Neural progenitor cell (in vitro differentiated cells): Measurements from ENCODE around the gene NIM1K. TPM values are rescaled to one million over a fixed set of nuclear protein-coding genes. Genes with fewer than 3 reads are reported as not detected.

ENCODE experiments used
- DNase-seq: peaks from one replicate; pipeline ENCODE4 v3.0.0-alpha.2; 2016; ENCODE audit warnings: low spot score
- H2AFZ ChIP-seq: fragments of 200-600 bp; sonication (generic); replicated peaks from 2 replicates; pipeline ENCODE4 v1.6.1; 2016; ENCODE audit warnings: antibody characterized with exemption
- H3F3A ChIP-seq: fragments of 200-600 bp; sonication (generic); 2 replicates; pipeline ENCODE4 v1.6.1; 2016; ENCODE audit warnings: antibody characterized with exemption, low read depth
- H3K27ac ChIP-seq: fragments of 200-600 bp; sonication (generic); 2 replicates; pipeline ENCODE4 v1.5.1; 2016; ENCODE audit warnings: mild to moderate bottlenecking
- H3K27me3 ChIP-seq: fragments of 200-600 bp; sonication (generic); 2 replicates; pipeline ENCODE4 v1.6.1; 2016; ENCODE audit warnings: mild to moderate bottlenecking, moderate library complexity
- H3K36me3 ChIP-seq: fragments of 200-600 bp; sonication (generic); 2 replicates; pipeline ENCODE4 v1.5.1; 2016
- H3K4me1 ChIP-seq: fragments of 200-600 bp; sonication (generic); 2 replicates; pipeline ENCODE4 v1.6.1; 2016; ENCODE audit warnings: mixed run types
- H3K4me2 ChIP-seq: fragments of 200-600 bp; sonication (generic); 2 replicates; pipeline ENCODE4 v1.6.1; 2016
- H3K4me3 ChIP-seq: fragments of 200-600 bp; sonication (generic); 2 replicates; pipeline ENCODE4 v1.5.1; 2016
- H3K79me2 ChIP-seq: fragments of 200-600 bp; sonication (generic); 2 replicates; pipeline ENCODE4 v1.6.1; 2016; ENCODE audit warnings: low read depth
- H3K9ac ChIP-seq: fragments of 200-600 bp; sonication (generic); 2 replicates; pipeline ENCODE4 v1.6.1; 2016
- H3K9me3 ChIP-seq: fragments of 200-600 bp; sonication (generic); 2 replicates; pipeline ENCODE4 v1.5.1; 2016; ENCODE audit warnings: low read depth
- H4K20me1 ChIP-seq: fragments of 200-600 bp; sonication (generic); 2 replicates; pipeline ENCODE4 v1.6.1; 2016; ENCODE audit warnings: low read depth
- H3K27ac Mint-ChIP-seq: 3 replicates; pipeline ENCODE4 v1.8.0; 2021; ENCODE audit warnings: mixed read lengths
- H3K27me3 Mint-ChIP-seq: 2 replicates; pipeline ENCODE4 v1.8.0; 2022; ENCODE audit warnings: low read depth, mild to moderate bottlenecking, inconsistent platforms, moderate library complexity, mixed read lengths; ENCODE audit not compliant: insufficient read depth
- H3K36me3 Mint-ChIP-seq: 3 replicates; pipeline ENCODE4 v1.8.0; 2021; ENCODE audit warnings: mixed read lengths
- H3K4me1 Mint-ChIP-seq: 3 replicates; pipeline ENCODE4 v1.8.0; 2021; ENCODE audit warnings: mixed read lengths
- H3K4me3 Mint-ChIP-seq: 3 replicates; pipeline ENCODE4 v1.8.0; 2021; ENCODE audit warnings: mild to moderate bottlenecking, moderate library complexity, mixed read lengths
- H3K9me3 Mint-ChIP-seq: 3 replicates; pipeline ENCODE4 v1.8.0; 2020; ENCODE audit warnings: mixed read lengths
- CTCF ChIP-seq: fragments of 200-600 bp; sonication (generic); IDR thresholded peaks from 2 replicates; pipeline ENCODE4 v1.5.1; 2017; ENCODE audit warnings: antibody characterized with exemption, mild to moderate bottlenecking
- EZH2 ChIP-seq: fragments of 200-600 bp; sonication (generic); IDR thresholded peaks from 2 replicates; pipeline ENCODE4 v1.6.1; 2017; ENCODE audit warnings: antibody characterized with exemption, mild to moderate bottlenecking, moderate library complexity
- EZH2phosphoT487 ChIP-seq: fragments of 200-600 bp; sonication (generic); IDR thresholded peaks from 2 replicates; pipeline ENCODE4 v1.6.1; 2017; ENCODE audit warnings: antibody characterized with exemption
- total RNA-seq: library from RNA; depleted of rRNA; stranded (reverse); fragments of >200 nt; gene quantifications from 2 replicates; pipeline ENCODE4 v1.2.3, GENCODE V29; 2015; ENCODE audit warnings: low replicate concordance

Gene NIM1K
- total RNA-seq, 1 donor from 2014 or later: not detected

DNA sequence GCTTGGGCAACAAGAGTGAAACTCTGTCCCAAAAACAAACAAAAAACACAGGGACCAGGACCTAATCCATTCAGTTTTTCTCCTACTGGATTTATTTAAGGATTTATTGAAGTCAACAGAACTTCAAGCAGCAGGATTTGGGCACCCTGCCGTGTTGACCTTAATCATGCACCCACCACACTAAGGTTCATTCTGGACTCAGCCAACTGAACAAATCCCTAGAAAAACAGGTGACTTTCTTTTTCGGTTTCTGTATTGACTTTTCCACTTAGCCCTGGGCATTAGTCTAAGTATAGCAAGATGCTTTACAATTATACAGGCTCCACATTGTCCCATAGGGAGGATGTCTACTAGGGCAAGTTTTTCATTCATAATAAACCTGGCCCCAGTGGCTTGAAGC is 41.3 kb upstream of the NIM1K start:
- no peaks in the 10 kb centered on the region for H3K4me1 Mint-ChIP-seq
- no peaks in the 10 kb centered on the region for H3K9me3 ChIP-seq

GRCh38 chr5:43152946-43153345 is 39.1 kb upstream of the NIM1K start:
- Mint-ChIP-seq H3K9me3 (no peaks in the 10 kb centered on the region), H3K4me3 (no peak overlapping the region)
- peaks cover 65% of the 10 kb centered on the region for H3K79me2 ChIP-seq

More for the DNA sequence above, 41.3 kb upstream of the NIM1K start:
- H3K27ac Mint-ChIP-seq: no peak overlapping the region
- H3K4me3 Mint-ChIP-seq: no peak overlapping the region
- Histone ChIP-seq H3K4me2 (no peak overlapping the region), H3K27me3 (no peaks in the 10 kb centered on the region), H3F3A (no peaks in the 10 kb centered on the region), H3K9ac (no peak overlapping the region), H2AFZ (no peak overlapping the region), H4K20me1 (peaks cover 43% of the 10 kb centered on the region), H3K36me3 (peaks cover 8% of the 10 kb centered on the region), H3K79me2 (peaks cover 83% of the 10 kb centered on the region), H3K4me3 (no peak overlapping the region), H3K27ac (no peak overlapping the region), H3K4me1 (peaks cover 15% of the 10 kb centered on the region)
- no peaks in the 10 kb centered on the region for H3K9me3 Mint-ChIP-seq
- no peak for DNase-seq
- TF ChIP-seq EZH2 (no peak), EZH2phosphoT487 (no peak), CTCF (no peak)
- H3K27me3 Mint-ChIP-seq: no peaks in the 10 kb centered on the region
- H3K36me3 Mint-ChIP-seq: peaks cover 20% of the 10 kb centered on the region

DNA sequence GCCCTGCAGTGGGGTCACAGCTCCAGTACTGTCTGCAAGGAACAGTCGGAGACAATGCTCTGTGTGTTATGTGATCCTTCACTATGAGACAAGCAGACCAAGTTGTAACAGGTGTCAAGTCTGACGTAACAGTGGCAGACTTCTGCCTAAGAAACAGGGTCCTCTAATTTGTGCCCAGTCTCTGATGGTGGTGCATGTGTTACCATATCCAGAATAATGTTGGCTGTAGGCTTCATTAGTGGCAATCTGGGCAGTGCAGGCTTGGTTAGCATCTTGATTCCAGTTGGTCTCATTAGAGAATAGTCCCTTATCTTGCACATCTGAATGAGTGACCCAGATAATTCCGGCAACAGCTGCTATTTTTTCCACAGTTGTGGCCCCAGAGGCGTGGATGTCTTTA is 37.6 kb upstream of the NIM1K start:
- Histone ChIP-seq H4K20me1 (peaks cover 38% of the 10 kb centered on the region), H3K79me2 (peaks cover 65% of the 10 kb centered on the region), H3K4me3 (no peak overlapping the region), H3K27me3 (no peaks in the 10 kb centered on the region), H3K9me3 (no peaks in the 10 kb centered on the region), H3K36me3 (no peaks in the 10 kb centered on the region), H3K27ac (no peak overlapping the region), H3K9ac (no peak overlapping the region), H2AFZ (no peak overlapping the region), H3K4me2 (no peak overlapping the region), H3K4me1 (peaks cover 15% of the 10 kb centered on the region), H3F3A (no peaks in the 10 kb centered on the region)
- H3K27ac Mint-ChIP-seq: no peak overlapping the region
- TF ChIP-seq EZH2phosphoT487: no peak
- TF ChIP-seq CTCF: no peak
- TF ChIP-seq EZH2: no peak
- no peaks in the 10 kb centered on the region for H3K27me3 Mint-ChIP-seq
- DNase-seq: no peak
- peaks cover 23% of the 10 kb centered on the region for H3K36me3 Mint-ChIP-seq
- H3K4me1 Mint-ChIP-seq: no peaks in the 10 kb centered on the region
- H3K4me3 Mint-ChIP-seq: no peak overlapping the region
- no peaks in the 10 kb centered on the region for H3K9me3 Mint-ChIP-seq

More at GRCh38 chr5:43152946-43153345, 39.1 kb upstream of the NIM1K start:
- Histone ChIP-seq H3F3A (no peaks in the 10 kb centered on the region), H2AFZ (no peak overlapping the region), H3K9me3 (no peaks in the 10 kb centered on the region), H3K36me3 (no peaks in the 10 kb centered on the region), H3K4me2 (no peak overlapping the region), H3K27me3 (no peaks in the 10 kb centered on the region), H3K4me3 (no peak overlapping the region), H3K27ac (no peak overlapping the region), H3K4me1 (peaks cover 15% of the 10 kb centered on the region), H4K20me1 (peaks cover 44% of the 10 kb centered on the region), H3K9ac (no peak overlapping the region)
- H3K36me3 Mint-ChIP-seq: peaks cover 23% of the 10 kb centered on the region
- TF ChIP-seq CTCF: no peak
- TF ChIP-seq EZH2phosphoT487: no peak
- TF ChIP-seq EZH2: no peak
- DNase-seq: no peak
- H3K27me3 Mint-ChIP-seq: no peaks in the 10 kb centered on the region
- H3K27ac Mint-ChIP-seq: no peak overlapping the region
- H3K4me1 Mint-ChIP-seq: no peaks in the 10 kb centered on the region
